ENCODE measurements around the gene SLC22A16.

GRCh38 chr6:110482774-110483400, 6.5 kb upstream of the SLC22A16 start:
- TF ChIP-seq CTCF (IDR thresholded peaks at IDR 0.05; ENCODE audit: low read length) (no peak), EZH2 (IDR thresholded peaks at IDR 0.05; ENCODE audit: borderline replicate concordance, low read length) (no peak)
